K562 (cell line): ENCODE results near the gene SMARCC1. TPM values are rescaled to one million over a fixed set of nuclear protein-coding genes. Genes with fewer than 3 reads are reported as not detected.

Experiments
- ARID2 ChIP-seq: fragments of 450-650 bp; IDR thresholded peaks from 2 replicates; pipeline ENCODE4 v1.6.1; 2017; ENCODE audit warnings: antibody characterized with exemption, mild to moderate bottlenecking
- ATF6 ChIP-seq: sonication (generic); formaldehyde crosslinking; IDR thresholded peaks from 2 replicates; pipeline ENCODE4 v1.4.0; 2020; ENCODE audit warnings: mild to moderate bottlenecking, missing genetic modification reagents
- BRCA1 ChIP-seq, 2 experiments: fragments of 450-650 bp in 1 of 2; sonication (generic) in 1 of 2; formaldehyde crosslinking in 1 of 2; IDR thresholded peaks; 2 replicates each; pipeline versions ENCODE4 v1.5.0 to v1.6.1; 2017 to 2020; ENCODE audit warnings: mild to moderate bottlenecking in 1 of 2, missing genetic modification reagents in 1 of 2
- CBFA2T3 ChIP-seq: fragments of 450-650 bp; IDR thresholded peaks from 2 replicates; pipeline ENCODE4 v1.6.1; 2017
- COPS2 ChIP-seq: fragments of 450-650 bp; conservative IDR thresholded peaks from 2 replicates; pipeline ENCODE4 v1.6.1; 2016; ENCODE audit warnings: mild to moderate bottlenecking, moderate library complexity
- EGR1 ChIP-seq: fragments of 450-650 bp; conservative IDR thresholded peaks from 2 replicates; pipeline ENCODE4 v1.6.1; 2017; ENCODE audit warnings: mild to moderate bottlenecking
- ETV1 ChIP-seq: fragments of 450-650 bp; conservative IDR thresholded peaks from 2 replicates; pipeline ENCODE4 v1.6.1; 2016; ENCODE audit warnings: missing genetic modification characterization, control low read depth, low read depth, missing compliant biosample characterization
- FOXJ2 ChIP-seq: fragments of 200-800 bp; sonication (Bioruptor generic); IDR thresholded peaks from 2 replicates; pipeline ENCODE4 v1.6.1; 2016; ENCODE audit warnings: missing genetic modification characterization, missing compliant biosample characterization
- FOXK2 ChIP-seq, 2 experiments: fragments of 450-650 bp; IDR thresholded peaks in 1 of 2; conservative IDR thresholded peaks in 1 of 2; 2 replicates each; pipeline ENCODE4 v1.6.1; 2016; ENCODE audit warnings: low read depth in 2 of 2, mild to moderate bottlenecking in 1 of 2
- FOXP1 ChIP-seq: sonication (generic); formaldehyde crosslinking; IDR thresholded peaks from 2 replicates; pipeline ENCODE4 v1.8.0; 2022; ENCODE audit warnings: mild to moderate bottlenecking, missing genetic modification reagents
- MAFG ChIP-seq: fragments of 450-650 bp; conservative IDR thresholded peaks from 2 replicates; pipeline ENCODE4 v1.6.1; 2016; ENCODE audit warnings: missing genetic modification characterization, missing compliant biosample characterization
- MAX ChIP-seq: sonication (generic); formaldehyde crosslinking; IDR thresholded peaks from 2 replicates; pipeline ENCODE4 v1.9.0; 2022; ENCODE audit warnings: mild to moderate bottlenecking, missing genetic modification reagents
- MXD1 ChIP-seq: fragments of 250-450 bp; sonication (Bioruptor Pico); IDR thresholded peaks from 2 replicates; pipeline ENCODE4 v1.8.0; 2021; ENCODE audit warnings: borderline replicate concordance, mild to moderate bottlenecking, moderate library complexity; ENCODE audit not compliant: poor library complexity, severe bottlenecking
- NCOR1 ChIP-seq: fragments of 450-650 bp; IDR thresholded peaks from 2 replicates; pipeline ENCODE4 v1.6.1; 2016; ENCODE audit warnings: mild to moderate bottlenecking, moderate library complexity
- NKRF ChIP-seq: fragments of 450-650 bp; IDR thresholded peaks from 2 replicates; pipeline ENCODE4 v1.6.1; 2016; ENCODE audit warnings: borderline replicate concordance
- NR2C2 ChIP-seq, 2 experiments: fragments of 200-800 bp in 1 of 2; sonication (Bioruptor generic) in 1 of 2; sonication (generic) in 1 of 2; formaldehyde crosslinking in 1 of 2; IDR thresholded peaks; 2 replicates each; pipeline versions ENCODE4 v1.6.1 to v1.8.0; 2016 to 2022; ENCODE audit warnings: mild to moderate bottlenecking in 1 of 2, missing compliant biosample characterization in 1 of 2, missing genetic modification characterization in 1 of 2, missing genetic modification reagents in 1 of 2
- NR3C1 ChIP-seq: sonication (generic); formaldehyde crosslinking; IDR thresholded peaks from 2 replicates; pipeline ENCODE4 v1.8.1; 2022; ENCODE audit warnings: missing genetic modification reagents
- RNF2 ChIP-seq: sonication (generic); IDR thresholded peaks from 2 replicates; pipeline ENCODE4 v1.6.1; 2016
- ZC3H4 ChIP-seq: sonication (generic); formaldehyde crosslinking; IDR thresholded peaks from 2 replicates; pipeline ENCODE4 v1.9.0; 2021; ENCODE audit warnings: missing genetic modification reagents, borderline replicate concordance
- ZNF23 ChIP-seq: fragments of 250-450 bp; sonication (Bioruptor Pico); IDR thresholded peaks from 2 replicates; pipeline ENCODE4 v1.4.0; 2020; ENCODE audit warnings: mild to moderate bottlenecking
- ZNF57 ChIP-seq: fragments of 450-650 bp; formaldehyde crosslinking; IDR thresholded peaks from 2 replicates; pipeline ENCODE4 v1.4.0; 2020; ENCODE audit warnings: mild to moderate bottlenecking, moderate library complexity
- polyA plus RNA-seq, 8 experiments: library from polyadenylated mRNA; depleted of rRNA in 4 of 8; stranded (reverse) in 5 of 8; unstranded in 3 of 8; fragments of >200 nt; fragmentation: Nextera tagmentation in 2 of 8; fragmentation: Illumina TruSeq in 1 of 8; extraction: Ambion mirVana in 2 of 8; extraction: Trizol in 1 of 8; gene quantifications; 2 replicates each; pipeline versions ENCODE4 v1.2.1 to v1.2.3, GENCODE V29; 2011 to 2014; ENCODE audit warnings: inconsistent platforms in 1 of 8, missing spikeins in 1 of 8
- total RNA-seq, 7 experiments: library from RNA; depleted of rRNA in 6 of 7; stranded (reverse); fragments of >200 nt in 6 of 7; fragmentation: Illumina TruSeq in 2 of 7; extraction: Trizol in 2 of 7; gene quantifications; 2 replicates each; pipeline versions ENCODE4 v1.2.1 to v1.2.3, GENCODE V29; 2011 to 2021; ENCODE audit warnings: low replicate concordance in 1 of 7

The SMARCC1 gene
- total and polyA plus RNA-seq, 9 of the 15 experiments (the other 6 are each of a cell fraction or from before 2014, with no cell fraction given): 20.7 to 199 (median 66.0) TPM

- TF ChIP-seq NR2C2 (CRISPR knock-in tag; IDR thresholded peaks at IDR 0.05) (0 out of 2 replicates have a peak, but pooled peaks have one; percentile 18), NR2C2 (tag; IDR thresholded peaks at IDR 0.05) (peak; percentile 5; the same call in 1 of the 2 replicates), EGR1 (peak; percentile 74), ETV1 (tag) (0 out of 2 replicates have a peak, but pooled peaks have one; percentile 26), MAFG (peak; percentile 43), MXD1 (CRISPR knock-in tag) (peak; percentile 82), NKRF (peak; percentile 95), ARID2 (no peak), COPS2 (no peak), ZNF23 (CRISPR knock-in tag) (no peak), NCOR1 (0 out of 2 replicates have a peak, but pooled peaks have one; percentile 6), ZC3H4 (peak; percentile 94), ATF6 (0 out of 2 replicates have a peak, but pooled peaks have one; percentile 16), NR3C1 (peak; percentile 41; the same call in 1 of the 2 replicates), FOXP1 (CRISPR knock-in tag) (peak; percentile 90; the same call in 1 of the 2 replicates), BRCA1 (IDR thresholded peaks at IDR 0.05) (no peak), BRCA1 (CRISPR knock-in tag; IDR thresholded peaks at IDR 0.05) (peak; percentile 92; the same call in 1 of the 2 replicates), FOXK2 (conservative IDR thresholded peaks at IDR 0.05 in 1 of 2, IDR thresholded peaks at IDR 0.05 in 1 of 2; ENCODE audit: low read depth in 2 of 2) (peak; percentile 16 to 70; a peak in 3 of 4 replicates), CBFA2T3 (no peak), MAX (CRISPR knock-in tag) (peak; percentile 82), FOXJ2 (tag) (peak; percentile 62; the same call in 1 of the 2 replicates), RNF2 (peak; percentile 20), ZNF57 (CRISPR knock-in tag) (no peak)
Measured at GRCh38 chr3:47780741-47781684, 680 bp downstream of the SMARCC1 start (continued).
